GM18868 (cell line): Measurements from ENCODE around the gene DCDC1.
"Not testable (repeated sequence)": the region's sequence is repeated elsewhere in the genome, so short reads cannot be mapped to it uniquely, and the experiment has no call there.

ENCODE experiments used
- ATAC-seq: cut with Tn5 transposase; IDR thresholded peaks from one replicate; pipeline ENCODE4 v1.9.1; 2021; ENCODE audit warnings: mild to moderate bottlenecking, moderate library complexity; ENCODE audit not compliant: unreplicated experiment

Gene DCDC1

DNA sequence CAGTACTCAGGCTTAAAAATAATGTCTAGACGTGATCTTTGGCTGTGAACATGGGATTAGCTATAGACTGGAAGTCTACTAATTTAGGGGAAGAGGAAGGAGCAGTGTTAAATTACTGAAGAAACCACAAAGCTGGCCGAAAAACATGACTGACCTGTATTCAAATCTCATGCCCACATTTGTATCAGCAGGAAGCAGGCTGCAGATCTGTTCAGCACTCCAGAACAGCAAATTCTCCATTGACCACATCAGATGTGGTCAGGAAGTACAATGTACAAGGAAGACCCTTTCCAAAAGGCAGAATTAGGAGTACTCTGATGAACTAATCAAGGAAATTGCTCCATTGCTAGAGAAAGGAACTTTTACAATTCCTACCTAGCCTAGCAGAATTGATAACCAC lies 31.7 kb downstream of the DCDC1 start:
- no peak for ATAC-seq

DNA sequence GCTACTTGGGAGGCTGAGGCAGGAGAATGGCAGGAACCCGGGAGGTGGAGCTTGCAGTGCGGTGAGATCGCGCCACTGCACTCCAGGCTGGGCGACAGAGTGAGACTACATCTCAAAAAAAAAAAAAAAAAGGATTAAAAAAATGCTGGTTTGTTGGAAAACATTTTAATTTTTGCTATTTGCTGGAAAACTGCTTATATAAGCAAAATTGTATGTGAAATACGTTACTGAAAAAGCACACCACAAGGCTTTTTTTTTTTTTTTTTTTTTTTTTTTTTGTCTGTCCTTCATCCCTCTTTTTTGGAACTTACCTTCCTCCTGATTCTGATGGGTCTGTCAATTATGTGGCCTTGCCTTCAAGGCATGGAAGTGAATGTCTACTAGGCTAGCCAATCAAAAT lies 40.8 kb downstream of the DCDC1 start:
- no peak for ATAC-seq

DNA sequence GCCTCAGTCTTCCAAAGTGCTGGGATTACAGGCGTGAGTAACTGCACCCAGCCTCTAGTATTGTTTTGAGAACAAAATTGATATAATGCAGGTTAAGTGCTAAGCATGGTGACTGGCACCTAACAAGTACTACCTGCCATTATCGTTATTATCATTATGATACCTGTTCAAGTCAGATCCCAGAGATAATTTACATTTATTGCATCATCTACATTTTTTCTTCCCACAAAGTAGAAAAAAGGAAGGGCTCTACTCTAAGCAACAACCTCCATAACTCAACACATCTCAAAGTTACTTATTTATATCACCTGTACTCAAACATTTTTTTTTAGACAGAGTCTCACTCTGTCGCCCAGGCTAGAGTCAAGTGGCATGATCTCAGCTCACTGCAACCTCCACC lies 42.1 kb downstream of the DCDC1 start:
- ATAC-seq = no peak

GRCh38 chr11:31326470-31327148 lies 42.9 kb downstream of the DCDC1 start:
- peak; percentile 55 for ATAC-seq

- ATAC-seq = no peak
Observed at GRCh38 chr11:31325160-31325559, 44.4 kb downstream of the DCDC1 start.

DNA sequence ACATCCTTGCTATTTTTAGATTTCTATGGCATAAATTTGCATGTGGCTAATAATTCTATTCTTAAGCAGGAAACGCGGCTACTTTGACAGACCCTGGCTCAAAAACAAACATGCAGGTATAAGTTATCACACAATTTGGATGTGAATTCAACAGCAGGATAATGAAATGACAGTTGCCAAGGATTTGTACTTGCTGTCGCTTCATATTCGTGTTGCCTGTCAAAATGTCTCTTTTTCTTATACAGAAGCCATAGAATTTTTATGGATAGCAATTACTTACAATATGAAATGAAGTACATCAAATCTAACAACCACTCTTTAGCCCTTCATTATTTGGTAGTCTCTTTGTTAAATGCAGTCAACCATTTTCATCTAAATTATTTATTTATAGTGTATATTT lies 46.4 kb downstream of the DCDC1 start:
- no peak for ATAC-seq

GRCh38 chr11:31321494-31321893 lies 48.0 kb downstream of the DCDC1 start:
- ATAC-seq = not testable (repeated sequence)

DNA sequence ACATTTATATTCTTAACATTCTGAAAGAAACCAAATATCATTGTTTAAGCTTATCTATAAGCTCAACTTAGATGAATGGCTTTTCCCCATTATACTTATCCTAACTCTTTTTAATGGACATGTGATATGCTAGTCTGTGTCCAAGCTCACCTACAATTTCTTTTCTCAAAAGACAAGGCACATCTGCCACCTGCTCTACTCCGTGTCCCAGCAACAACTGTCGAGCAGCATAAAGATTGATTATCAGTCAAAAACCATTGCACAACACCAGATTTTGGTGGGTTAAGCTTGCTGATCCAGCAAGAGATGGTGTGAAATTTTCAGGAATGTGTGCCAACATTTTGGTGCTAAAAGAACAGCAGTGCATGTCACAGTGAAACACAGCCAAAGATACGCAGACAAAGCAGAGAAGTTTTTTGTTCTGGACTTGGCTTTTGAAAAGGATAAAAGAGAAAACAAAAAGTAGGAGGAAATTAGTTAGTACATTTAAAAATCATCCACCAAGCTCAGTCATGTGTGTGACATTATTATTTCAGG lies 65.8 kb downstream of the DCDC1 start:
- no peak for ATAC-seq

DNA sequence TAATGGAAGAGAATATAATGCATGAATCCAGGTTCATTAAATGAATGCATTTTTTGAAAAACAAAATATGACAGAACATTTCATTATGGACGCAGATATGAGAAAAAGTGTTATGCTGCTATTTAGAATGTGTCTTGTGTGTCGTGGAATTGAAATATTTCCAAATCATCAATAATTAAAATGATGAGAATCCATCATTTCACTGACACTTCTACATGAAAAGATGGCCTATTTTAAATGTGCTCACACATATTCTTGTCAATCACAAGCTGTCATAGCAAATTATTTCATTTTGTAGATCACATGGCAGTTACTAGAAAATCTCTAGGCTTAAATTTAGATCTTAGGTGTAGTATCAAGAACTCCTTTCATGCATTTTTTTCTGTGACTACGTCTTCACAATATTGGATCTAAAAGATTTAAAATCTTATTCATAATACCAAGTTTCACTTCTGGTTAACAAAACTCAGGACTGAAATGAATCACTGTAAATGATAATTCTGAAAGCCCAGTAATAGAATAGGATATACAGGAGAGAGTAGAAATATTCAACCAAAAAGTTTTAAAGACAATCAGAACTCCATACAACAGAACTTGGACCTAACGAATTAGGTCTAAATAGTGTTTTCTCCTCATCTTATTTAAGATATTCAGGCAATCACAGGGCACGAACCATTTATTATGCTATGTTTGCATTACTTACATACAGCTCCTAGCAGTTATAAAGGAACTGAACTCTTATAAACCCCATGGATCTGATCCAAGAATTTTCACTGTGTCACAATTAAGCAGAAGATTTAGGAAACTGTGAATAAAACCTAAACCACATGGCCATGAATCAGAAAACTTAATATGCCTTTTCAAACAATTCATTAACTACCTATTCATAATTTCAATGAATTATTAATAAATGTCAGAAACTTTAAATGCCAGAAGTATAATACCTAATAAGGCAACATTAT lies 67.7 kb downstream of the DCDC1 start:
- peak; percentile 77 for ATAC-seq

- ATAC-seq = no peak
Observed at GRCh38 chr11:31295308-31295707, 74.2 kb downstream of the DCDC1 start.

- not testable (repeated sequence) for ATAC-seq
Observed at GRCh38 chr11:31273527-31273926, 96.0 kb downstream of the DCDC1 start.

DNA sequence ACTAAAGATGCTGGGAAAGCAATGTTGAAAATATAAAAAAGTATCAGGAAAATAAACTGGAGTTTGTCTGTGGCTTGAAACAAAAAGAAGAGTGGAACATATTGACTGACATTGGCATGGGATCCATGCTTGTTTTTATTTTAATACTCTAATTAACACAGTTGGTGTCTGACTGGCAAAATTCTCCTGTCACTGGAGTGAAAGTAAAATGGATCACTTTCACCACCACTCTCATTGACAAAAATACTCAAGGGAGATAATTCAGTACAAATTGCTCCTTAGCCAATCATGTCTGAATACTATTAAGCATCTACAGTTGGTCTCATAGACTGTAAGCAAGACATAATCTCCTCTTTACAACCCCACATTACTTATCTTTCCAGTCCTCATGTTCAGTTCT lies 101.8 kb downstream of the DCDC1 start:
- ATAC-seq = no peak

GRCh38 chr11:31264834-31265233 lies 104.7 kb downstream of the DCDC1 start:
- no peak for ATAC-seq

- no peak for ATAC-seq
Observed at GRCh38 chr11:31262761-31263160, 106.8 kb downstream of the DCDC1 start.

- no peak for ATAC-seq
Observed at GRCh38 chr11:31259797-31260196, 109.7 kb downstream of the DCDC1 start.

- no peak for ATAC-seq
Observed at GRCh38 chr11:31254415-31254814, 115.1 kb downstream of the DCDC1 start.

DNA sequence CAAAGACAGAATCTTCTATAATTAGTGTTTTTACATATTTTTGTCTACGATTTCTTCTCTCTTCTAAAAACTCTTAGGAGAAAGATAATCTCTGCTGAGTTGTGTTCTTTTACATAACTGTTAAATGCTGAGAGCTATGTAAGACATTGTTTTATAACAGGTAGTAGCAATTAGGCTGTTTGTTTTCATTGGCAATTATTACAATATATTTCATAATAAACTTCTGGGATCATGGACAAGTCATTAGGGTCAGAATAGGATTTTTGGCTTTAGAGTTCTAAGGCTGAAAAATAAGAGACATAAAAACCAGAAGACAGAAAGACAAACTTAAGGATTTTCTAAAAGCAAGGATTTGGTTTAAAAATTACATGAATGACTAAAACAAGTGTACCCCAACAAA lies 120.8 kb downstream of the DCDC1 start:
- ATAC-seq = no peak

- no peak for ATAC-seq
Observed at GRCh38 chr11:31247321-31247720, 122.2 kb downstream of the DCDC1 start.

- no peak for ATAC-seq
Observed at GRCh38 chr11:31246451-31247165, 122.9 kb downstream of the DCDC1 start.

DNA sequence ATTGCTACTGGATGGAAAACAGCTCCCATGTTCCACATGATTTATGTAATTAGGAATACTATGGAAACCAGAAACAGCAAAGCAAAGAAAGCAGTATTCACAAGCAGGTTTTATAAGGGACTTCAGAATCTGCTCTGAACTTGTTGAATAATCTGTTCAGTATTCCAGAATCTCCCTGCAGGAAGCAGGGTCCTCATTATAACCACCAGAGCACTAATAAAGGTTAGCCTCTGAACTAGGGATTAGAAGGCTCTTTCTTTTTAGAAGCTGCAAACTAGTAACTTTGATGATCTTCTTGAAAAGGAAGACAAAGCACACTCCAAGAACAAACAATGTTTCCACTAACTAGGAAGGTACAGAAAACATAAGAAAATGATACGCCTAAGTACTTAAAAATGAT lies 125.8 kb downstream of the DCDC1 start:
- ATAC-seq = no peak

DNA sequence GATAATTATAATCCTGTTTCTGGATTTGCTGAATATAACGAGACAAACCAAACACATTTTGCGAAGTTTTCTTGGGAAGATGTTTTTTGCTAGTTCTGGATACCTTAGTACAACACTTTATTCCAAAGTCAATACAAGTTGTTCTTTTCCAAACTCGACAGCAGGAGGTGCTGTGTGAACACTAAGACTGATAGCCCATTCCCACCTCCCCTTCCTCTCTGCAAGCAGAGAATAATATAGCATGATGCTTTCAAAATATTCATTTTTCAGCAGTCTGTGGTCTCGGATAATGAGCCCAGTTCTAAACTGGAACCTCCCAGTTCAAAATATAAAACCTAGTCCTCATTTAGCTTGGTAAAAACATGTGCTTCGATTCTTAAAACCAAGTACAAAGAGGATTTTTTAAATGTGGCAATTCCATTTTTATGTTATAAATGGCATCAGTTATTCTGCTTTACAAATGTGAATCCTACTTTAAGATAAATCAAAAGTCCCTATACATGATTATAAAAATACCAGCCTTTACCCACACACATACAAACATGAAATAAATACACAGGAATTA lies 129.1 kb downstream of the DCDC1 start:
- ATAC-seq = no peak
